ENCODE measurements around the gene ABCB10. TPM values are rescaled to one million over a fixed set of nuclear protein-coding genes. Genes with fewer than 3 reads are reported as not detected.

ABCB10 gene
- total RNA-seq, 2 experiments from 2014 or later: 16.4 to 27.2 TPM

- no TSS peak for BruUV-seq (replicated peaks)
- peak; percentile 98 for DNase-seq (ENCODE audit: low spot score)
- TF ChIP-seq EZH2phosphoT487 (IDR thresholded peaks at IDR 0.05; ENCODE audit: borderline replicate concordance, low read depth, low read length) (no peak), CTCF (conservative IDR thresholded peaks at IDR 0.05; ENCODE audit: low read length) (no peak)
- intact Hi-C loops (cut with micrococcal nuclease; ENCODE audit: unreplicated experiment): loop anchor here (2.0 to 5.0 kb wide), 2 partner anchors 51 to 166 kb away; partner anchors contain the start of genes ABCB10 and CCSAP
- peak within 1 kb of the TSS; percentile 93 for H3K4me3 ChIP-seq (ENCODE audit: low read depth, low read length, poor library complexity, severe bottlenecking)
- H3K27ac ChIP-seq (ENCODE audit: low read depth, low read length, poor library complexity, severe bottlenecking): peak within 1 kb of the TSS; percentile 69
- H4K20me1 ChIP-seq (ENCODE audit: insufficient read depth, low read length): peaks cover 5% of the 10 kb centered on the region; the same call in 1 of the 2 replicates
- H3K9me2 ChIP-seq (ENCODE audit: insufficient read depth, low read length): no peaks in the 10 kb centered on the region
- H3K9me3 ChIP-seq (ENCODE audit: low read length): no peaks in the 10 kb centered on the region
- peak within 1 kb of the TSS; percentile 100 for H3K4me2 ChIP-seq (ENCODE audit: low read length)
- ChIA-PET POLR2A (interaction anchor here (0.5 to 2.3 kb wide), 17 partner anchors 12 to 251 kb away, joined by 3 to 12 read pairs (median 4); partner anchors contain the start of gene ABCB10), CTCF (ENCODE audit: unreplicated experiment) (interaction anchor here (0.8 to 1.5 kb wide), 4 partner anchors 11 to 27 kb away, joined by 3 read pairs; no protein-coding TSS in a partner anchor)
- peaks cover 30% of the 10 kb centered on the region for H3K79me2 ChIP-seq (ENCODE audit: insufficient read depth, low read depth, low read length)
- H3K4me1 ChIP-seq (ENCODE audit: insufficient read depth, low read length, poor library complexity, severe bottlenecking): peaks cover 24% of the 10 kb centered on the region
- peaks cover 29% of the 10 kb centered on the region for H3K36me3 ChIP-seq (ENCODE audit: insufficient read depth, low read length)
- H2AFZ ChIP-seq (ENCODE audit: low read length): peak within 1 kb of the TSS; percentile 98
Observed at GRCh38 chr1:229507951-229508822, 50.3 kb downstream of the ABCB10 start, which contains the start of gene NUP133. NUP133 (minus strand) TSS chr1:229508341; CDS start chr1:229508249, 92 bp downstream.

- H3K9me2 ChIP-seq (ENCODE audit: insufficient read depth, low read length): no peaks in the 10 kb centered on the region
- peak overlapping the region; percentile 94 for H3K4me2 ChIP-seq (ENCODE audit: low read length)
- H3K36me3 ChIP-seq (ENCODE audit: insufficient read depth, low read length): peaks cover 35% of the 10 kb centered on the region
- H4K20me1 ChIP-seq (ENCODE audit: insufficient read depth, low read length): peaks cover 5% of the 10 kb centered on the region; the same call in 1 of the 2 replicates
- intact Hi-C loops (cut with micrococcal nuclease; ENCODE audit: unreplicated experiment): loop anchor here (5.0 kb wide), 1 partner anchor 165 kb away; the partner anchor contains the start of gene CCSAP
- peak overlapping the region; percentile 93 for H3K4me3 ChIP-seq (ENCODE audit: low read depth, low read length, poor library complexity, severe bottlenecking)
- peak overlapping the region; percentile 69 for H3K27ac ChIP-seq (ENCODE audit: low read depth, low read length, poor library complexity, severe bottlenecking)
- H3K9me3 ChIP-seq (ENCODE audit: low read length): no peaks in the 10 kb centered on the region
- peaks cover 24% of the 10 kb centered on the region for H3K4me1 ChIP-seq (ENCODE audit: insufficient read depth, low read length, poor library complexity, severe bottlenecking)
- ChIA-PET CTCF (ENCODE audit: unreplicated experiment) (interaction anchor here (1.4 to 1.5 kb wide), 2 partner anchors 15 to 26 kb away, joined by 3 read pairs; no protein-coding TSS in a partner anchor), POLR2A (interaction anchor here (0.5 to 2.3 kb wide), 8 partner anchors 11 to 250 kb away, joined by 3 to 12 read pairs (median 4); no protein-coding TSS in a partner anchor)
- H3K79me2 ChIP-seq (ENCODE audit: insufficient read depth, low read depth, low read length): peaks cover 30% of the 10 kb centered on the region
- no peak for TF ChIP-seq CTCF (conservative IDR thresholded peaks at IDR 0.05; ENCODE audit: low read length)
- no peak for TF ChIP-seq EZH2phosphoT487 (IDR thresholded peaks at IDR 0.05; ENCODE audit: borderline replicate concordance, low read depth, low read length)
- peak overlapping the region; percentile 98 for H2AFZ ChIP-seq (ENCODE audit: low read length)
- TSS peak; percentile 66 for BruUV-seq (replicated peaks)
- no peak for DNase-seq (ENCODE audit: low spot score)
Observed at GRCh38 chr1:229507502-229507901, 51.0 kb downstream of the ABCB10 start.

All from OCI-LY7 (cell line).